Heart left ventricle (tissue), 16 donors: ENCODE measurements around the gene MCHR1. TPM values are rescaled to one million over a fixed set of nuclear protein-coding genes. Genes with fewer than 3 reads are reported as not detected.
A peak's percentile ranks its signal among the peaks of the same experiment; 100 is the strongest.

Experiments used
- ATAC-seq, 4 donors: fragments of 200-7000 bp; cut with Tn5 transposase; one replicate each; pipeline ENCODE4 v1.9.1; 2020 to 2022; ENCODE audit warnings: moderate library complexity in 4 of 4, mild to moderate bottlenecking in 3 of 4, moderate number of reproducible peaks in 1 of 4
- DNase-seq, 5 donors: peaks; one replicate each; pipeline ENCODE4 v3.0.0-alpha.2; 2020
- H3K27ac ChIP-seq, 12 donors: fragments of 200-600 bp; sonication (generic) in 4 of 12; one replicate each; pipeline versions ENCODE4 v1.5.0 to v1.8.0; 2016 to 2022; ENCODE audit warnings: mild to moderate bottlenecking in 2 of 12
- H3K27me3 ChIP-seq, 9 donors: fragments of 200-600 bp; sonication (generic) in 2 of 9; one replicate each; pipeline versions ENCODE4 v1.5.1 to v1.8.0; 2016 to 2022; ENCODE audit warnings: mild to moderate bottlenecking in 3 of 9
- H3K36me3 ChIP-seq, 9 donors: fragments of 200-600 bp; sonication (generic) in 2 of 9; one replicate each; pipeline versions ENCODE4 v1.5.0 to v1.8.0; 2018 to 2022; ENCODE audit warnings: mild to moderate bottlenecking in 2 of 9
- H3K4me1 ChIP-seq, 12 donors: fragments of 200-600 bp; sonication (generic) in 4 of 12; one replicate each; pipeline versions ENCODE4 v1.5.0 to v1.8.0; 2016 to 2022; ENCODE audit warnings: mild to moderate bottlenecking in 3 of 12
- H3K4me3 ChIP-seq, 12 donors: fragments of 200-600 bp; sonication (generic) in 4 of 12; one replicate each; pipeline versions ENCODE4 v1.5.0 to v1.8.0; 2017 to 2022; ENCODE audit warnings: mild to moderate bottlenecking in 9 of 12, moderate library complexity in 4 of 12
- H3K9me3 ChIP-seq, 12 donors: fragments of 200-600 bp; sonication (generic) in 4 of 12; one replicate each; pipeline versions ENCODE4 v1.5.0 to v1.8.0; 2016 to 2022; ENCODE audit warnings: mild to moderate bottlenecking in 1 of 12
- CTCF ChIP-seq, 12 donors: fragments of 200-600 bp; sonication (generic) in 4 of 12; IDR thresholded peaks; one replicate each; pipeline versions ENCODE4 v1.5.0 to v1.8.0; 2018 to 2022; ENCODE audit warnings: antibody characterized with exemption in 12 of 12, mild to moderate bottlenecking in 5 of 12
- POLR2A ChIP-seq, 2 donors: fragments of 450-650 bp; IDR thresholded peaks; one replicate each; pipeline ENCODE4 v1.6.1; 2017; ENCODE audit warnings: antibody characterized with exemption in 2 of 2, mild to moderate bottlenecking in 2 of 2, moderate library complexity in 2 of 2
- WGBS, 4 donors: extraction: QIAGEN DNeasy Blood & Tissue Kit in 2 of 4; methylation state at CpG; one replicate each; pipeline versions ENCODE4 v1.1.5 to v1.1.7; 2013 to 2018; 5-methylcytosine and 5-hydroxymethylcytosine counted together
- intact Hi-C, 10 donors: fragments of 100-400 bp; cut with DNase I; formaldehyde crosslinking; loops; one replicate each; pipeline versions ENCODE4 v1.11.1 to v1.14.2; 2022
- polyA plus RNA-seq, 2 donors: library from polyadenylated mRNA; stranded (reverse); fragments of 200-250 nt; gene quantifications; one replicate each; pipeline ENCODE4 v1.2.3, GENCODE V29; 2013
- total RNA-seq, 9 donors: library from RNA; depleted of rRNA in 2 of 9; stranded (reverse); fragments of >200 nt in 2 of 9; fragmentation: NEBNext Ultra II Directional in 3 of 9; extraction: Animal tissue kit (Norgen Biotek cat#: 25700) in 3 of 9; gene quantifications; one replicate each; pipeline versions ENCODE4 v1.1.0 to v1.2.4, GENCODE V29; 2016 to 2023
- donor health status: ischemic (EF 13 %, LVEDD 7.1; RV severe dilation, severe dysfunction).
- donor health status: healthy with polysubstance abuse.
- donor health status: DM: no; HTN: yes; CAD: no.
- donor health status: DM: no; HTN: no; CAD: no.
- donor health status: ischemic (EF 25% LVEDD 6.9; RV normal size, moderate dysfunction).
- donor health status: ischemic (EF 25% LVEDD 5.7; RV mildly dilated, moderate dysfunction).
- donor health status: healthy.
- donor health status: DM: yes; HTN: yes; CAD: no.
- donor health status: ischemic (EF 35%, LVEDD 5.7; RV mildly dilated, moderate dysfunction).
- donor health status: nonischemic (EF 11% LVEDD 7.7; RV severe dilation, severe dysfunction).
- donor health status: DM: yes; HTN: yes; CAD: no.
- donor health status: PGD.
- donor health status: ischemic (EF 29% LVEDD 5.4; RV normal size, mild dysfunction).
- donor health status: nonischemic (EF 23%, LVEDD 6.1; RV moderate dilation, normal function).

MCHR1 gene
- total and polyA plus RNA-seq, 11 donors = 0.09 to 0.96 (median 0.35) TPM; not detected in 4

DNA sequence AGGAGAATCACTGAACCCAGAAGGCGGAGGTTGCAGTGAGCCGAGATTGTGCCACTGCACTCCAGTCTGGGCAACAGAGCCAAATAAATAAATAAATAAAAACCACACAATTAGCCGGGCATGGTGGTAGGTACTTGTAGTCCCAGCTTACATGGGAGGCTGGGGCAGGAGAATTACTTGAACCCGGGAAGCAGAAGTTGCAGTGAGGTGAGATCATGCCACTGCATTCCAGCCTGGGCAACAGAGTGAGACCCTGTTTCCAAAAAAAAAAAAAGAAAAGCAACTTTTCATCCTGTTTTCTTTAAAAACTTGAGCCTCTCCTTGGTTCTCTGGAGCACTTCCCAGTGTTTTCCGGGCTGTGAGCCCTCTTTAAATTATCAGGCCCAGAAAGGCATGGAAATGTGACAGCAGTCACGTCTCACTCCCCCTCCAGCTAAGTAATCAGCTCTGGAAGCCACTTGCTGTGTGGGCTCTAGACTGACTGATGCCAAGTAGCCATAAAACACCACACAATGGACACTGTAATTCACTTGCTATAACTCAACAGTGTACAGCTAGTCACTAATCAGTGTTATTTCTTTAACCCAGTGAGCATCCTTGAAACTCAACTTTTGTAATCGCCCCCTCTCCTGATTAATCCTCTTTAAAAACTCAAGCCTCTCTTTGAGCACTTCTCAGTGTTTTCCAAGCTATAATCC is 13.0 kb upstream of the MCHR1 start:
- WGBS, 4 donors = 36 to 46% (median 38%) methylated on average over 7 of the region's 7 CpGs

GRCh38 chr22:40668611-40669411 is 10.5 kb upstream of the MCHR1 start:
- WGBS, 4 donors = 66 to 78% (median 77%) methylated on average over 11 of the region's 11 CpGs
- no peak for DNase-seq
- Histone ChIP-seq H3K4me3 (no peak overlapping the region), H3K27ac (peak overlapping the region in 6 of 12 donors; percentile 18 to 87 (median 30)), H3K9me3 (peaks cover 0 to 8% (median 0%) of the 10 kb centered on the region in 12 donors), H3K4me1 (peaks cover 0 to 46% (median 28%) of the 10 kb centered on the region in 12 donors), H3K36me3 (no peaks in the 10 kb centered on the region), H3K27me3 (no peaks in the 10 kb centered on the region)
- intact Hi-C loops = no loop called here
- ATAC-seq = peak in 1 of 4 donors; percentile 27
- TF ChIP-seq POLR2A (IDR thresholded peaks at IDR 0.05) (no peak), CTCF (IDR thresholded peaks at IDR 0.05) (no peak)

More for the DNA sequence above, 13.0 kb upstream of the MCHR1 start:
- TF ChIP-seq POLR2A (IDR thresholded peaks at IDR 0.05) (no peak), CTCF (IDR thresholded peaks at IDR 0.05) (no peak)
- Histone ChIP-seq H3K4me1 (peaks cover 0 to 41% (median 27%) of the 10 kb centered on the region in 12 donors), H3K36me3 (no peaks in the 10 kb centered on the region), H3K27ac (peak overlapping the region; percentile 36 to 87 (median 76)), H3K4me3 (no peak overlapping the region), H3K27me3 (no peaks in the 10 kb centered on the region), H3K9me3 (peaks cover 0 to 8% (median 0%) of the 10 kb centered on the region in 12 donors)
- intact Hi-C loops = no loop called here
- peak; percentile 74 to 86 (median 78) for ATAC-seq
- DNase-seq = peak in 3 of 5 donors; percentile 64 to 78 (median 65)

GRCh38 chr22:40670058-40670457 is 9.2 kb upstream of the MCHR1 start:
- peaks cover 0 to 38% (median 23%) of the 10 kb centered on the region in 12 donors for H3K4me1 ChIP-seq
- intact Hi-C loops = no loop called here
- H3K36me3 ChIP-seq = no peaks in the 10 kb centered on the region
- H3K9me3 ChIP-seq = peaks cover 0 to 8% (median 0%) of the 10 kb centered on the region in 12 donors
- peak overlapping the region in 1 of 12 donors; percentile 1 for H3K27ac ChIP-seq
- no peak overlapping the region for H3K4me3 ChIP-seq
- TF ChIP-seq POLR2A (IDR thresholded peaks at IDR 0.05) (no peak), CTCF (IDR thresholded peaks at IDR 0.05) (no peak)
- no peak for ATAC-seq
- 68 to 87% (median 78%) methylated on average over 2 of the region's 2 CpGs for WGBS, 4 donors
- no peaks in the 10 kb centered on the region for H3K27me3 ChIP-seq
- DNase-seq = no peak

- Histone ChIP-seq H3K4me3 (no peak overlapping the region), H3K27me3 (no peaks in the 10 kb centered on the region), H3K4me1 (peaks cover 0 to 25% (median 10%) of the 10 kb centered on the region in 12 donors), H3K27ac (no peak overlapping the region), H3K36me3 (no peaks in the 10 kb centered on the region), H3K9me3 (peaks cover 0 to 8% (median 0%) of the 10 kb centered on the region in 12 donors)
- intact Hi-C loops = no loop called here
- no peak for TF ChIP-seq CTCF (IDR thresholded peaks at IDR 0.05)
- TF ChIP-seq POLR2A (IDR thresholded peaks at IDR 0.05) = no peak
- WGBS, 4 donors = 96 to 98% (median 97%) methylated on average over 13 of the region's 13 CpGs
- no peak for DNase-seq
- ATAC-seq = no peak
Measured at GRCh38 chr22:40671369-40671768, 7.9 kb upstream of the MCHR1 start.
